HG03521 (cell line): ENCODE results near the gene VWA3B.
"Not testable (repeated sequence)": the region's sequence is repeated elsewhere in the genome, so short reads cannot be mapped to it uniquely, and the experiment has no call there.

Source experiments
- ATAC-seq: cut with Tn5 transposase; IDR thresholded peaks from one replicate; pipeline ENCODE4 v1.9.1; 2021; ENCODE audit warnings: mild to moderate bottlenecking, moderate library complexity; ENCODE audit not compliant: unreplicated experiment

VWA3B gene, protein sequence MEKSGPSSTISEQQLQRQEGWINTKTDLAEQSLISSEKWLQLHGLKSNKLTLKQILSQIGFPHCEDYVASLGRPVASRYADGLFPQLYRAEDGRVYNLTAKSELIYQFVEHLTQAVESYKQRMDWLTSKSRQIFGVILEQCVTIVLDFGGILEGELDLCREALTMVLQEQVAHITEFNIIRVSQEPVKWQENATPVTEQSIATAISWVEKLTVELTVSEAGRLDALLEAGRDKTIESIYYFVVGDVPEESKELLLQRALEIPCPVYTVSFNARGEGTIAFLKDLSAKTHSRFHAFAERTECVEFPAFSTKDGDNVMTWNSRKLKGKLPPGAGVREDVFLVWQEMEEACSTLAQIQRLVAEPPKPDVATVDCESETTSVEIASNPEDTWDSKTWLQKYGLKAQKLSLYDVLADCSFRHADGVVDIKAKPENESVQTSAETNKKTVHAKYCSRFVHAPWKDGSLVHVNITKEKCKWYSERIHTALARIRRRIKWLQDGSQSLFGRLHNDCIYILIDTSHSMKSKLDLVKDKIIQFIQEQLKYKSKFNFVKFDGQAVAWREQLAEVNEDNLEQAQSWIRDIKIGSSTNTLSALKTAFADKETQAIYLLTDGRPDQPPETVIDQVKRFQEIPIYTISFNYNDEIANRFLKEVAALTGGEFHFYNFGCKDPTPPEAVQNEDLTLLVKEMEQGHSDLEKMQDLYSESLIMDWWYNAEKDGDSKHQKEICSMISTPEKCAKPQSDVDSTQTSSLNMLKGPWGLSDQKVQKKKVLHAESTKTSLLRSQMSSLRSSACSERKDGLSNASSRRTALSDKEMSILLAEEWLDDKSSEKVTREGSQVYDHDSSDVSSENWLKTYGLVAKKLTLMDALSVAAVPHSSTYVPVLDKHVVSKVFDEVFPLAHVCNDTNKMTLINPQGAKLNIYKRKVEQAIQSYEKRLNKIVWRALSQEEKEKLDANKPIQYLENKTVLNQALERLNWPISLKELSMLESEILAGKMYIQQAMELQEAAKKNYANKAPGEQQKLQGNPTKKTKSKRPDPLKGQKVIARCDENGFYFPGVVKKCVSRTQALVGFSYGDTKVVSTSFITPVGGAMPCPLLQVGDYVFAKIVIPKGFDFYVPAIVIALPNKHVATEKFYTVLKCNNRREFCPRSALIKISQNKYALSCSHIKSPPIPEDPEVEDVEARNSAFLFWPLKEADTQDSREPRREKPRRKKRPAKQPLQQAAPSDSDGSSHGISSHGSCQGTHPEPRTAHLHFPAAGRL (N-terminal part only)

GRCh38 chr2:98086491-98087446 lies at the start of gene VWA3B:
Gene VWA3B, plus strand, starts transcription at chr2:98087167. Its CDS starts 5,926 bp downstream, at chr2:98093093.
- peak; percentile 74 for ATAC-seq

DNA sequence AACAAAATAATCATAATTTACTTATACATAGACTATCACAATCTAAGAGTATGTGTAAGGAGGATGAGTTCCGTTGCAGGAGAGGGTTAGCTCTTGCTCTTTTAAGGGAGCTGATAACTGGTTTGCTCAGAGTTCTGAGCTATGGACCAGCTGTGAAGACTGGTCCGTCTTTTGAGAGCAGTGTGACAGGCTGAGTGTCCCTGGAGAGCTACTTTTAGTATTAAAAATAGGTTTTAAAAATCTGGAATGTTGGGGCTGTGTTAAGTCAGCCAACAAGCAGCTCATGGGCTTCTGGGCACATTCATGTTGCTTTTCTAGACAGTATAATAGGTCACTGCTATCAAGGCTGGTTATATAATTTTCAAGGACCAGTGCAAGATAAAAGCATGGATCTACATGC lies 49.8 kb upstream of the VWA3B start:
- no peak for ATAC-seq

DNA sequence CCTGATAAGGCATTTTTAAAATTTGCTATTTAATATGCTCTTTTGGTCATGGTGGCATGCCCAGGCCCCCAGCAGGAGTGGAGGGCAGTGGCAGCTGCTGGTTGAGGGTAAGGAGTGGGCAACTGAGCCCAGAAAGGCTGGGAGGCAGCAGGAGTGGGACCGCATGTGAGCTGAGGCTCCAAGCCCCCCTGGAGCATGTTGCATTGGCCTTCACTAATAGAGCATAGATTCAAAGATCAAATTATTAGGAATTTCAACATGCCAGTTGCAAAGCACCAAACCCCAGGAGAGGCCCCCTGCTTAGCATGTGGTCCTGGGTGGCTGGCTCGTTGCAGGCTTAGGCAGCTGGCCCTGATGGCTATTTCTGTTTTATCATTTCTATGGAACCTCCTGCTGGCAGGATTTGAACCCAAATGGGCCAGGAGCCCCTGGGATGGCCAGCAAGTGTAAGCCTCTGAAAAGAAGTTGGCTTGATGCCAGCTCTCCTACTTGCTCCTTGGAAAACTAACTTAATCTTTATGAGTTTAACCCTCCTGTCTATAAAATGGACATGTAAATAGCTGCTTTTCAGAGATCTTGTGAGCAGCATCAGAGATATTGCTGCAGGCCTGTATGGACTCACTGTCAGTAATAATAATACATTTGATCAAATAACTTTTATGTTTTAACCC lies 49.2 kb upstream of the VWA3B start:
- no peak for ATAC-seq

GRCh38 chr2:98039085-98039756 lies 47.7 kb upstream of the VWA3B start:
- no peak for ATAC-seq

DNA sequence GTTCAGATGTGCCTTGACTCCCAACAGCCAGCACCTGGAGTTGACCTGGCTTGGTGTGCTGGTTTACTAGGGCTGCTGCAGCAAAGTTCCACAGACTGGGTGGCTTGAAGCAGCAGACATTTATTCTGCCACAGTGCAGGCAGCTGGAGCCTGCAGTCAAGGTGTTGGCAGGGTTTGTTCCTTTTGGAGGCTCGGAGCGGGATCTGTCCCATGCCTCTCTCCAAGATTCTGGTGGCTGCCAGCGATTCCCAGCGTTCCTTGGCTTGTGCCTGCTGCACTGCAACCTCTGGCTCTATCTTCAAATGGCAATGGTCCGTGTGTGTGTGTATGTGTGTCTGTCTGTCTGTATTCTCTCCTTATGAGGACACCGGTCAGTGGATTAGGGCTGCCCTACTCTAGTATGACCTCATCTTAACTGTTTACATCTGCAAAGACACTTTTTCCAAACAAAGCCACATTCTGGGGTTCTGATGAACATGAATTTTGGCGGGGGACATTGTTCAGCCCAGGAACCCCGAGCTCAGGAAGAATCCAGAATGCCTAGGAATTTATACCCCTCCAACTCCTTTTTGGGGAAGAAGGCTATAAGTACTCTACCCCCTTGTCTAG lies 46.5 kb upstream of the VWA3B start:
- ATAC-seq, result no peak

GRCh38 chr2:98043101-98043500 lies 43.9 kb upstream of the VWA3B start:
- no peak for ATAC-seq

GRCh38 chr2:98044730-98045129 lies 42.2 kb upstream of the VWA3B start:
- not testable (repeated sequence) for ATAC-seq

- no peak for ATAC-seq
Observed at GRCh38 chr2:98050070-98050469, 36.9 kb upstream of the VWA3B start.

DNA sequence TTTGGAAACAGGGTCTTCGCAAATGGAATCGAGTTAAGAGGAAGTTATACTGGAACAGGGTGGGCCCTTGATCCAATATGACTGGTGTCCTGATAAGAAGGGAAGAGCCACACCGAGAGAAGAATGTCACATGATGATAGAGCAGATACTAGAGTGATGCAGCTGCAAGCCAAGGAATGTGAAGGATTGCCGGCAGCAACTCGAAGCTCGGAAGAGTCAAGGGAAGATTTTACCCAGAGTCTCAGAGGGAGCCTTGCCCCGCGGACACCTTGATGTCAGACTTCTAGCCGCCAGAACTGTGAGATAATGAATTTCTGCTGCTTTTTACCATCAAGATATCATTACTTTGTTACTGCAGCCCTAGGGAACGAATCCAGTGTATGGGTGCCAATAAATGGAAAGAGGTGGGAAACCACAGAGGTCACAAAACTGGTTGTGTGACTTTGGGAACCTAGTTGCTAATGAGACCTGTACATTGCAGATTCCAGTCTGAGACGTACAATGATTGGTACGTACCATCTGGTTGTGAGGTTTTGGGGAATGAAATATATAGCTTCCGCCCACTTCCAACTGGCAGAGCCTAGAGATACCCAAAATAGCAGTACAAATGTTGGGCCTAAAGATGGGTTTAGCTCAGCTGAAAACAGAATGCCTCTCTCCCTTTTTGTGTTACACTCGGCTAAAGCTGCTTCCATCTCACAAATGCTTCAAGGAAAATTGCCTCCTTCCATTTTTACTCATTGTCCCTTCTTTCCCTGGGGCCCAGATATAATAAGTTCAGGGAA lies 28.6 kb upstream of the VWA3B start:
- ATAC-seq, result no peak

DNA sequence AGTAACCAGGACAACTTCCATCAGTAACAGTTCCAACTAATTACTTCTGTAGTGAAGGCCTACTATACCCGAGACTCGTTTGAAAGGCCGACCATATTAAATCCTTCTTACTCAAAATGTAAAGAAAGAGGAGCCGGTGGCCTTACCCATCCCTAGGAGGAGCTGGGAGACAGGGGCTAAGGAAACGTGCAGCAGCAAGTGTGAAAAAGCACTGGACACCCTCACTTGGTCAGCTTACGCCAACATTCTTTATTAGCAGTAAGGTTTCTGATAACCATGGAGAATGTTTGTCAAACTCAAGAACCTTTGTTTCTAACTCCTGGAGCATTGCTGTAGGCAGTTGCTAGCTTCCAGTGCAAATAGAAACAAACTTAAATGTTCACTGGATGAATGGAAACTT lies 26.7 kb upstream of the VWA3B start:
- ATAC-seq, result no peak

DNA sequence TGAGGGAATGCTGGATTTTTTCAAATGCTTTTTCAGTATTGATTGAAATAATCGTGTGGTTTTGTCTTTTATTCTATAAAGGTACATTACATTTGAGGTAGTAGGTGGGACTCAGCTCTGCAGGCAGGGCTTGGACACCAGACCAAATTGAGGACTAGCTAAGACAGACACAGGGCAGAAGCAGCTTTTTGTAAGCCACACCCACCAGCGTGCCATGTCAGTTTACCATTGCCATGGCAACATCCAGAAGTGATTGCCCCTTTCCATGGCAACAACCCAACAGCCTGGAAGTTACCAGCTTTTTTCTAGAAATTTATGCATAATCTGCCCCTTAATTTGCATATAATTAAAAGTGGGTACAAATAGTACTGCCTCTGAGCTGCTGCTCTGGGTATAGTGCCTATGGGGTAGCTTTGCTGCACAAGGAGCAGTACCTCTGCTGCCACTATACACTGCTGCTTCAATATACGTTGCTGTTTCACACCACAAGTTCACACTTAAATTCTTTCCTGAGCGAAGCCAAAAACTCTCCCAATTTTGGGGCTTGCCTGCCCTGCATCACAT lies 23.6 kb upstream of the VWA3B start:
- ATAC-seq, result no peak

DNA sequence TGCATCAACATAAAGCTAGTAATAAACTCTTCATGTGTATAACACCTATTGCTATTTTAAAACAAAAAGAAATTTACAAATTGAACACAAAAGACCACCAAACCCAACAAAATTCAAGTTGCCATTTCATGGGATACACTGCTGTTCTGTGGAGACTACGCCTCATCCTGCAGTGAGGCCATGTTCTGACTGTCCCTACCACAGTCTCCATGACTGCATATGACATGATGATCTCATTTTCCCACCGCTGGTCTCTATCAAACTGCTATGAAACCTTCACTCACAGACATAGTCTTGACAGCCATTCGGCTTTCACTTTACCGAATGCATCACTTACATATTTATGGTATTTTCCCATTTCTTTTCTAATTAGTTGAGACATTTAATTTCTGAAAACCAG lies 21.2 kb upstream of the VWA3B start:
- ATAC-seq, result no peak

DNA sequence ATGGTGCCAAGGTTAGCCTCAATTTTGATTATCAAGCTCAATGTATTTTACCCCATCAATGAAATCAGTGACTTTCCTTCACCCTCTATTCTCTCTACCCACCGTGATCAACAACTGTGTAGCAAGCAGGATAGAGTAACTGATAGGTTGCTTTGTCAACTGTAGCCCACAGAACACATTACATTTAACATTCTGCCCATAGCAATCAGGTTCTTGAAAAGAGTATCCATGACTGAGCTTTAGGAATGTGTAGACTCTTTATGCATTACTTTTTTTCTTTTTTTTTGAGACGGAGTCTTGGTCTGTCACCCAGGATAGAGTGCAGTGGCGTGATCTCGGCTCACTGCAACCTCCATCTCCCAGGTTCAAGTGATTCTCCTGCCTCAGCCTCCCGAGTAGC lies 19.8 kb upstream of the VWA3B start:
- ATAC-seq, result no peak

DNA sequence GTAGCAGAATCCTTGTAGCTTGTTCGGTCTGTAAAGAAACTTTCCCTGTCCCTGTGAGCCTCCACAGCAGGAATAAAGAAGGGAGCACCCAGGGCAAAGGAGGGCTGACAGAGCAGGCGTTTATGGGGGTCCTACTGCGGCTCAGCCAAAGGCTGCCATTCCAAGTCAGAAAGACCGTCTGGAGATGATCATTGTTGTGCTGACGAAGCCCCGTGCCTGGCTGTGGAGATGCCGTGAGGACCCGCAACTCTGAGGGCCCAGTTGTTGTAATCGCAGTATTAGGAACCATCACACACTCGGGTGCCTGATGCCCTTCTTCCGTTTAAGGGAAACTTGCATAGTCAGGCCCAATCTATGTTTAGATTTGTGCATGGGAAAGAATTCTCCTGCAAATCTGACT lies 16.9 kb upstream of the VWA3B start:
- no peak for ATAC-seq

GRCh38 chr2:98072442-98072841 lies 14.5 kb upstream of the VWA3B start:
- ATAC-seq, result no peak

GRCh38 chr2:98078701-98079100 lies 8.3 kb upstream of the VWA3B start:
- no peak for ATAC-seq

DNA sequence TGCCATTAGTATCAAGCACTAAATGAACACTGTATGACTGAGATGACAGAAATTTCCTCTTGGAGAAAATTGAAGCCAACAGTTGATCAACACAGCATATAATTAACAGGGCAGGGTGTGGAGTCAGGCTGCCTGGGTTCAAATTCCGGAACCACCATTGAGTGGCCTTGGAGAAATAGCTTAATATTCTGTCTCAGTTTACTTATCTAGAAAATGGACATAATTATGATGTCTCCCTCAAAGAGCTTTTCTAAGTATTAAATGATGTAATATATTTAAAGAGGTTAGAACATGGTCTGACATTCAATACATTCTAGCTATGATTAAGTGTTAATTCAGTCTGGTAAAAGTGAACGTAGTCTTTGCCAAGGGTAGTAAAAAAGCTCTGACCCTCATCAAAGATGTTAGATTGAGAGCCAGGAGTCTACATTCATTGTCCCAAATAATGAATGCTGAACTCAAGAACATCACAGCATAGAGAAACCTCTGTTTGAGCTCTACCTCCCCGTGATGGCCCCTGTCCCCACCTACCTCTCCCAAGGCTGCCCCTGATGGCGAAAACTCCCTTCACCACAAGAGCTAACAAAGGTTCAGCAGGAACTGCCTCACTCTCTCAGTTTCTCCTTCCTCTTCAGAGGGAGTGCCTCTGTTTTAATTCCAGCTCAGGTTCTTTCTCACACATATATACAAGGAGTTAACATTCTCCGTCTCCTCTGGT lies 2.7 kb upstream of the VWA3B start:
- ATAC-seq, result no peak
